Fibroblast of skin of right quadriceps (primary cell): ENCODE data around the gene MICALL2.

Experiments used
- DNase-seq: peaks from one replicate; pipeline ENCODE4 v3.0.0-alpha.2; 2013

The MICALL2 gene

DNA sequence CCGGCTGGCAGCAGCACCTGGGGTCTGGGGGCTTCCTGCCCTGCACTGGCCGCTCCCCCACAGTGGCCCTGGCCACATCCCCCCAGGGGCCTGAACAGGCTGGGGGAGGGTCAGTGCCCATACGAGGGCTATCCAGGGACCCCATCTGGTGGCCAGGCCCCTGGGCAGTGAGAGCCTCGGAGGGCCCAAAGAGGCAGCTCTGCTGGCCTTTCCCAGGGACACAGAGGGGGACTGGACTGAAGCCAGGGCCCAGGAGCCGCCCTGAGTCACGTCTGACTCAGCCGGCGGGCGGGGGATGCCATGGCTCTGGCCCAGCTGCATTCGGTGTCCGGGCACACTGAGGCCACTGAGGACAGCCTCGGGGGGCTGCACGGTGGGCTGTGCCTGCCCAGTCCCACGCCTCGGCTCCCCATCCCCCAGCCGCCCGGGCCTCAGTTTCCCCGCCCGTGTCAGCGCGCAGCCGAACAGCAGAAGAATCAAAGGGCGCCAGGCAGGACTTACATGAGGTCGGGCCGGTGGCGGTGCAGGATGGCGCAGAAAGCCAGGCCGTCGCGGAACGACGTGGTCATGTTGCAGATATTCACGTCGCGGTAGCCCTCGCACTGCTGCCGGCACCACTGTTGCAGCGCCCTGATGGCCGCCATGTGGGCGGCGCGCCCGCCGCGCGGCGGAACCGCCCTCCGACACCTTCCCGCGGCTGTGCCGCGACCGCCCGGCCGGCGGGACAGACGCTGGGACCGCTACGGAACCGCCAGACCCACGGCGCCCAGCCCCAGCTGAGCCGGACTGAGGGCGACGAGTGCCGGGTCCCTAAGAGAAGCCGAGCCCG lies at the start of gene MICALL2:
Gene MICALL2, minus strand, starts transcription at position 788 of the 829 bp plus-strand sequence. Its CDS starts 144 bp downstream, at position 644.
- peak; percentile 87 for DNase-seq

- DNase-seq = no peak
These were observed 49.0 kb upstream of the MICALL2 start for GRCh38 chr7:1508277-1508758.

DNA sequence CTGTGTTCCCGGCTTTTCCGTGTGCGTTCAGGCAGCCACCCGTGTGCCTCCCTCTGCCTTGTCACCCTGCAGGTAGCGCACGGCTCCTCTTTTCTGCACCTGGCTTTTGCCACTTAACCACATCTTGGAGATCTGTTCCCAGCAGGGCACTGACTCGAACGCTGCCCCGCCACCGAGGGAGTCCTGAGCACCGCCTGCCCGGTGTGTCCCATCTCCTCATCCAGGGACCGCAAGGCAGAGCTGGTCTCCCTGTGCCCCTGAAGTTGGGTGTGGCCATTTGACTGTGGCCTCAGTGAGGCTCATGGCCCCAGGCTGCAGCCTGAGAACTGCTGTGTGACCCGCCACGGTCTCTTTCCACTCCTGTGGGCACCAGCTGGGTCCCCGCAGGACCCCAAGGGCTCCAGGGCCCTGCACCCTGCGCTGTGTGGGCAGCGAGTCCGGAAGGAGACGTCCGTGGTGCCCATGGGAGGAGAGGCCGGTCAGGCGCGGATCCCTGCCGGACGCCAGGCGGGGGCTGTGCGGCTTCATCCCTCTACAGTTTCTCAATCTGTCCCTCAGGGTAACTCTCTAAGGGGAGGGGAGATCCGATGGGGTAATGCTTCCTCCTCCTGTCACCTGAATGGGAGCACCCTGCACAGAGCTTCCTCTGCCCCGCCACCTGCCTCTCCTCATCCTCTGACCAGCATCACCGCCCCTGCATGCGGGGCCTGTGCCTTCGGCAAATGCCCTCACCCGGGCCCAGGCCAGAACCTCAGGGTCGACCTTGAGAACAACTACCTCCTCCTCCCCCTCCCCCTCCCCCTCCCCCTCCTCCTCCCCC lies 46.7 kb upstream of the MICALL2 start:
- DNase-seq = no peak

DNA sequence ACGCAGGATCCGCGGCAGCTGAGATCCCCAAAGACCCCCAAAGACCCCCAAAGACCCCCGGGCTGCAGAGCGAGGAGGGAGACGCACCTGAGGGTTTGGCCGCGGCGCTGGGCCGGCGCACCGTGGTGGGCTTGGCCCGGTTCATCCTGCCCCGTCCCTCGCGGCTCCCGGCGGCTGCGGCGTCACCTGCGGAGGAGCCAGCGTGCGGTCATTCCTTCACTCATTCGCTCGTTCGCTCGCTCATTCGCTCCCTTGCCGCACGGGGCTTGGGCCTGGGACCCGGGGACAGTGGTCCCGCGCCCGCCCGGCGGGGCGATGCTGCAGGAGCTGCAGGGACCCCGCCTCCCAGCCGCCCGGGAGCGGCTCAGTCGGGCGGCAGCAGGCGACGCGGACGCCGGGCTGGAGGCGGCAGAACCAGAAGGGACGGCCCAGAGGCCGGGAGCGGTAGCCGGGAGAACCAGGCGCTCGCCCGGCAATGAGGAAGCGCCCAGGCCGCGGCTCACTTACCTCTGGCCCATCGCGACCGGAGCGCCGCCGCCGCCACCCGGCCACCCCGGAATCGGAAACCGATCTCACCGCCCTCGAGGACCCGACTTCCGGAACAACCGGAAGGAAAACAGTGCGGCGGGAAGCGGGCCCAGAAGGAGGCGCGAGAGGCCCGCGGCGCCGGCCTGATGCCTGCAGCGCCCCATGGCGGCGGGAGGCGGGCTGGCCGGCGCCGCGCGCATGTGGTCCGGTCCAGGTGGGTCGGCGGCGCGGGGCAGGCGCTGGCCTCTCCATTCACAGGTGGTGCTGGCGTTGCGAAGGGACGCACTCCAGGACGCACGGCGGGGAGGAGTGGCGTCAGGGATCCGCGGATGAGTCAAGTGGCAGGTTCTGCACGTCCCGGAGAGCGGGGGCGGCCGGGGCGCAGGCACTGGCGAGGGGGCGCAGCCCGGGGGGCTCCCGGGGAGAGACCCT lies 44.8 kb upstream of the MICALL2 start, which contains the start of gene INTS1:
Gene INTS1, minus strand, starts transcription at position 574 of the 960 bp plus-strand sequence. Its CDS starts 429 bp downstream, at position 145.
- DNase-seq = peak; percentile 89

GRCh38 chr7:1503390-1503789 lies 44.1 kb upstream of the MICALL2 start:
- DNase-seq = no peak

- DNase-seq = no peak
These were observed 43.6 kb upstream of the MICALL2 start for GRCh38 chr7:1502845-1503244.

DNA sequence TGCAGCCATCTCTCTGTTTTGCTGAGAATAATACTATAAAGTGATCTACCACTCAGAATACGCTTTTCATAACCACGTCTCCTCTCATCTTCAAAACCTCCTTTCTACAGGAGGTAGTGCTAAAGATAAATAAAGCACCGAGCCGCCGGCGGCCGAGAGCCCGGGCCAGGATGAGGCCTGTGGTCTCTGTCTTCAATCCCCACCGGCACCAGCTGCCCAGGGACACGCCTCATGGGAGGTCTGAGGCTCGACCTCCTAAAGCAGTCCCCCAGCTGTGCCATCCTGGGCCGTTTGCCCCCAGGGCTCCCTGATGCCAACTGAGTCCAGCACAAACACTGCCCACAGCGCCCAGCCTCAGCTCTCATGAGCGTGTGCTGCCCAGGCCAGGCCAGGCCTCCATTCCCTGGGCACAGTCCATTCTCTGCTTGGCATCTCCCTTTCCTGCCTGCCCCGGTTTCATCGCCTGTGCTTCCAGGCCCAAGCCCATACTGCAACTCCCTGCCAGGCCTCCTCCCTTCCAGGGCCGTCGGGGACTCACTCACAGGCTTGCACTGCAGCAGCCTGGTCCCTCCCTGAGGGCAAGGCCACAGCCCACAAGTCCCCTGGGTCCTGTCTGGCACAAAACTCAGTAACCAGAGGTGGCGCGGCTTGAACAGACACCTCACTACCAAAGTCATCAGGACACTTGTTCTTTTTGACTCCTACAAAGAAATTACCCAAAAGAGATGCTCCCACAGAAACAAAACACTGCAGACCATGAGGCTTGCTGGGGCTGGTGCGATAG lies 42.4 kb upstream of the MICALL2 start:
- DNase-seq = no peak

DNA sequence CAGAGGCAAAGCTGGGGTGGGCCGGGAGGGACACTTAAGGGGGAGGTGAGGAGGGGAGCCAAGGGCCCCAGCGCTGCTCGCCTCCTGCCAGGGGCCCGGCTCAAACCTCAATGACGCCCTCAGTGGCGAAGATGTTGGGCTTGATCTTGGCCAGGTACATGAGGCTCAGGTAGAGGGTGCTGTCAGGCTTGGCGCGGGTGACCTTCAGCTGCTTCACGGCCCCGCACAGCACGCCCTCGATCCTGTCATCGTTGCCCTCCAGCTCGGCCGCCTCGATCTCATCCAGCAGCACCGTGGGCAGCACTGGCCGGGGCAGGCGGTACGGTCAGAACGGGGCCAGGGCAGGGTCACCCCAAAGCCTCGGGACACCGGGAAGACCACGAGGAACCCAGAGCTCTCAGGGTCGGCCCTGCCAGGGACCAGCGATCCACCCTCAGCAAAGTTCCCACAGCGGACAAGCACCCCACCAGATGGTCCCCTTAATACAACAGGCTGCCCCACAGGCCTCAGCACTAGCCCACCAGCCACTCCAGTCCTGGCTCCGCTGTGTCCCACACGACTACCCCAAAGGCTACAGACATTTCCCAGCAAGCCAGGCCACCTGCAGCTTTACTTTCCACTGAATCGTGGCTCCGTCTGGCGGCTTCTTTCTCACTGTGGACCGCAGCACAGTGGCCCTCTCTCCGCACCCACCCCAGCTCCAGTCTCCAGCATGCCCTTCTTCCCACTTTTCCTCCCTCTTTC lies 41.0 kb upstream of the MICALL2 start:
- no peak for DNase-seq

GRCh38 chr7:1499367-1500029 lies 40.2 kb upstream of the MICALL2 start:
- DNase-seq = no peak

DNA sequence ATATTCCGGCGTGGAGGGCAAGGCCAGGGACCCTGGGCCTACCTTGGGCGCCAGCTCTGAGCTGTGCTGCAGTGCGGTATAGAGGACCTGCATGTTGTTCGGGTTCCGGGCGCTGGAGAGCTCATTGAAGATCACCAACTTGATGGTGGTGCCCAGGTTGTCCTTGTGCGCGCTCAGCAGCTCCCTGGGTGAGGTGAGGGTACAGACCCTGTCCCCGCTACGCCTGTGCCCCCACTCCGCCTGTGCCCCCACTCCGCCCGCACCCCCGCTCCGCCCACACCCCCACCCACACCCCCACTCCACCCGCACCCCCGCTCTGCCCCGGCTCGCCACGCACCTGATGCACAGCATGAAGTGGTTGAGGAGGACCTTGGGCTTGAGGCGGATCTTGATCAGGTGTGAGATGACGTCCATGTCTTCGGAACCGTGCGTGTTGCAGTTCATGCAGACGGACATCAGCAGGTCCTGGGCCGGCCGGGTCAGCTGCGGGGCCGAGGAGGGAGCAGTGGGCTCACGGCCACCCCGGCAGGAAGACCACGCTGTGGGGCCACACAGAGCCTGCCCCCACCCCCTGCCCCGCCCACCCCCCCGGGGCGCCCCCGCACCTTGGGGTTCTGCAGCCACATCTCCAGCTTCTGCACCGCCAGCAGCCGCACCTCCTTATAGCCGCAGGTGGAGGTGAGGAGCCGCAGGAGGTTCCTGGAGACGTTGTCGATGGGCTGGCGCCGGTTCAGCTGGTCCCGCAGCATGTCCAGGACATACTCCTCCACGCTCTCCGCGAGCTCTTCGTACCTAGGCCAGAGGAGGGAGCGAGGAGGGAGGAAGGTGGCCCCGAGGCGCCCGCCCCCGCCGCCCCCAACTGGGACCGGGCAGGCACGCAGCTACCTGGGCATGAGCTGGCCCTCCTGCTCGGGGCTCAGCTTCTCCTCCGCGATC lies 39.4 kb upstream of the MICALL2 start:
- DNase-seq = no peak

GRCh38 chr7:1497293-1497927 lies 38.1 kb upstream of the MICALL2 start:
- DNase-seq = no peak

- no peak for DNase-seq
These were observed 37.4 kb upstream of the MICALL2 start for GRCh38 chr7:1496531-1497292.

- DNase-seq = no peak
These were observed 36.4 kb upstream of the MICALL2 start for GRCh38 chr7:1495564-1496242.

DNA sequence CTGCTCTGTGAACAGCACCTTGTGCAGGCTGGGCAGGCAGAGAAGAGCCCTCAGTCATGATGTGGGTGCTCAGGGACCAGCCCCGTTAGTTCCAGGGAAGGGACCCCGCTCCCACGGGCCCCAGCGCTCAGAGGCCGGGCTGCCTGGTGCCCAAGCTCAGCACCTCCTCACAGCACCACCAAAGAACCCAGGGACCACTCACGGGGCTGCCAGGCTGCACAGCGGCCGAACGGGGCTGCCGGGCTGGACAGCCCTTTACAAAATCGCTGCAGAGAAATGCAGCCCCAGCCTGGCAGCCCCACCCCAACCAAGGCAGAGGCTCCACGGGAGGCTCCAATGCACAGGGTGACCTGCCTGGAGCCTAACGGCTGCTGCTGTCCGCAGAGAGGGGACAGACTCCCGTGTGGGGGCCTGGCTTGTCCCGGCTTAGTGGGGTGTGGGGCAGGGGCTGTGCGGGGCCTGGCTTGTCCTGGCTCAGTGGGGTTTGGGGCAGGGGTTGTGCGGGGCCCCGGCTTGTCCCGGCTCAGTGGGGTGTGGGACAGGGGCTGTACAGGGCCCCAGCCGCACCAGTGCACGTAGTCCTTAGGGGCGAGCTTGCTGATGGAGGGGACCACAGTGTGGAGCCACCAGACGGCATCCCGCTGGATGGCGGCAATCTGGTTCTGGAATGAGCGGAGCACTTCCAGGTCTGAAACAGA lies 35.7 kb upstream of the MICALL2 start:
- DNase-seq = no peak

DNA sequence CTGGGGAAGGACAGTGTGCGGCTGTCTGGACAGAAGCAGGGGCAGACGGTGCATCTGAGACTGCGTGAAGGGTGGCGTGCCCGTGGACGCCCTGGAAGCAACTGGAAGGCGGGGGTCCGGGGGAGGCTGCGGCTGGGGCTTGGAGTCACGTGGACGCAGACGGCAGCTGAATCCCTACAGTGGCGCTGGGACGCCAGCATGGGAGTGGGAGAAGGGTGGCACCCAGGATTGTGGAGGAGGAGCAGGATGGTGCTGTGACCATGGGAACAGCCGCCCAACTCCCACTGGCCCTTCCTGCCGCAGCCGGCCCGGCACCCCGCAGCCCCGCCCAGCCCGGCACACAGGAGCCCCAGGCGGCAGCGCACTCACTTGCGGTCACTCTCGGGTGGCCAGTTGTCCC lies 35.2 kb upstream of the MICALL2 start:
- DNase-seq = no peak

GRCh38 chr7:1493571-1493970 lies 34.3 kb upstream of the MICALL2 start:
- DNase-seq = no peak

DNA sequence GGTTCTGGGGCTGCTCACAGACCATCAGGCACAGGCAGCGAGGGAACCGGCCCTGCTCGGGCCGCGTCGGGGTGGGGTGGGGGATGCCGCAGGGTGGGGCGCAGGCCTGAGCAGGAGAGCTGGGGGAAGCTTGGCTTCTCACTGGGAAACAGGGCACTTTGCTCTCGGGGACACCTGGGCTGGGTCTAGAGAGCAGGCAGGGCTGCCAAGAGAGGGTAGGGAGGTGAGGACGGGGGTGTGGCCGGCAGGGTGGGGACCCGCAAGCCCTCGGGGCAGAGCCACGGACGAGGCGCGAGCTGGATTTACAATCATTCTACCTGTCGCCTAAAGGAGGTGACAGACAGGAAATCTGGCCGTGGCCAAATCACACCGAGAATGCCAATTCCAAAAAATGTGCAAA lies 33.9 kb upstream of the MICALL2 start:
- DNase-seq = no peak
